Measurements from ENCODE around the gene PSMB9.
"Not testable (repeated sequence)": the region's sequence is repeated elsewhere in the genome, so short reads cannot be mapped to it uniquely, and the experiment has no call there.

Gene PSMB9

DNA sequence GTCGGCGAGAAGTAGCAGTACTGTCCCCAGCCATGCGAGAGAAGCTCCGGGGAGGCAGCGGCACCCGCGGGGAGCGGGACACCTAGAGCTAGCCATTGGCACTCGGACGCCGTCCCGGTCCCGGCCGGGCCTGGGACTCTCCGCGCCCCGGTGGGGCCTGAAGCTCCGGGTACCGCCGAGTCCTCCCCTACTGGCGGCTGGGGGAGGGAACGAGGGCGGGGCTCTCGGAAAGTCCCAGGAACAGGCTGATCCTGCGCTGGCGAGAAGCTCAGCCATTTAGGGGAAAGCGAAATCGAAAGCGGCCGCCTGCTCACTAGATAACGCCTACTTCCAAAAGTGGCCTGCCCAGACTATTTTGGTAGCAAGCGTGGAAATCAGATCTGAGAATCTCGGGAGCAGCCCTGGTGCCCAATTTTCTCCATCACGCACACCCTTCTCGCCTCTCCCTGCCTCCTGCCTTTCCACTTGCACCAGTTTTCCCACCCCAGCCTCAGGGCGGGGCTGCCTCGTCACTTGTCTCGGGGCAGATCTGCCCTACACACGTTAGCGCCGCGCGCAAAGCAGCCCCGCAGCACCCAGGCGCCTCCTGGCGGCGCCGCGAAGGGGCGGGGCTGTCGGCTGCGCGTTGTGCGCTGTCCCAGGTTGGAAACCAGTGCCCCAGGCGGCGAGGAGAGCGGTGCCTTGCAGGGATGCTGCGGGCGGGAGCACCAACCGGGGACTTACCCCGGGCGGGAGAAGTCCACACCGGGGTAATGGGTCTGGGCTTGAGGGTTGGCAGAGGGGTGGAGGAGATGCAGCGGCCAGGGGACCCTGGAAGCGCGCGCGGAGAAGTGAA is at the start of gene PSMB9, which contains the start of gene TAP1:
TSS of gene PSMB9 (plus strand) at position 652 of the 835 bp plus-strand sequence. CDS start at position 690, 38 bp downstream.
TSS of gene TAP1 (minus strand) at position 164 of the 835 bp plus-strand sequence. CDS start at position 96, 68 bp downstream.
- DNase-seq (ENCODE audit: low read depth): peak; percentile 90

DNA sequence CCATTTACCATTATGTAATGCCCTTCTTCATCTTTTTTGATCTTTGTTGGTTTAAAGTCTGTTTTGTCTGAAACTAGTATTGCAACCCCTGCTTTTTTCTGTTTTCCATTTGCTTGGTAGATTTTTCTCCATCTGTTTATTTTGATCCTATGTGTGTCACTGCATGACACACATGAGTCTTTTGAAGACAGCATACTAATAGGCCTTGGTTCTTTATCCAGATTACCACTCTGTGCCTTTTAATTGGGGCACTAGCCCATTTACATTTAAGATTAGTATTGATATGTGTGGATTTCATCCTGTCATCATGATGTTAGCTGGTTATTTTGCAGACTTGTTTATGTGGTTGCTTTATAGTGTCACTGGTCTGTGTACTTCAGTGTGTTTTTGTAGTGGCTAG is 48.6 kb upstream of the PSMB9 start:
- not testable (repeated sequence) for DNase-seq (ENCODE audit: low read depth)

DNA sequence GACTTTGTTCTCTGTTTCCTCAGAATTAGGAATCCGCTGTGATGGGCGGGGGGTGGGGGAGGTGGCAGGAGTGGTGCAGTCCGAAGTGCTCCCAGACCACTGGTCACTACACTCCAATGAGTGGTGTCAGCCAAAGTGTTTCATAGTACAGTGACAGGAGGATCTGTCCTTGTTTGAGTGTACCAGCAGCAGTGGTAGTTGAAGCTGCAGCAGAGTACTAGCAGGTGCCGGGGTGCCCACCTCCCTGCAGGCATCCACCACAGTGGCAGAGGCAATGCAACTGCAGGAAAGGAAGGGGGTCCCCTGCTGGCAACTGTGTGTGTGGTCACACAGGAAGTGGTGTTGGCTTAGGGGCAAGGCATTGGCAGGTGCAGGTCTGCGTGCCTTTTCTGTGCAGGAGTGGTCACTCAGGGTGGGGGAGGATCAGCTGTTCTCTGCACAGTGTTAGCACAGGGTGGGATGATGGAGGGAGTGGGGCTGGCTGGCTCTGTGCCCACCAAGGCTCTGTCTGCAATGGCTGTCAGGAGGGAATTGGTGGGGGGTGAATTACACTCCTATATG is 46.9 kb upstream of the PSMB9 start:
- DNase-seq (ENCODE audit: low read depth): no peak

DNA sequence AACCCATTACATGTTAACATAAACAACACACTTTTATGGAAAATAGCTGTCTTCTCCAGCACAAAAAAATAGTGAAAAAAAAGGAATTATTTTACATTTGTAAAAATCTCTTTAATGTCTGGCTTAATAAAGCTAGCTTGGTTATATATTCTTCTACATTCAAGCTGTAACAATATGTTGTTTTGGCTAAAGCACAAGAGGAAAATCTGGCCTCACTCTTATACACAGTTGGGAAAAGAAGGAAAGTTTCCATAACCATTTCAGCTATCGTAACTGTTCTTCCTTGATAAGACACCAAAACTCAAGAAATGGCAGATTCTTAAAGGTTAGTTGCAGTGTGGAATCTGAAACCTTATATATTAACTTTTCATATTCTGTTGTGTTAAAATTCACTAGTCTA is 44.8 kb upstream of the PSMB9 start:
- no peak for DNase-seq (ENCODE audit: low read depth)

DNA sequence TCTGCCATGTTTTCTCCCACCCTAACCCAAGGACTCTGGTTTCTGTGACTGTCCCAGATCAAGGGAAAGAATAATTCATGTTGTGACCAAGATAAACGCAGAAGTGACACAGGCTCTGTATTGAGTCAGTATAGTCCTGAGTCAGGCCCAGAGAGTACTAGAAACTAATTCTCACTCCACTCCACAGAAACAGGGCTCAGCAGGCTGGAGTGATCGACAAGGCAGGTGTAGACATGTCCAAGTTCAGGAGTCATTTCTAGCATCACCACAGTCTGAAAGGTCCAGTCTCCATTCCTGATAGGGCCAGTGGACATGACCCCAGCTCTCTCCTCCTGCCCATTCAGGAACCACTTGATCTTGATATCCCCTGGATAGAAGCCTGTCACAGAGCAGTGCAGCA is 39.8 kb upstream of the PSMB9 start:
- no peak for DNase-seq (ENCODE audit: low read depth)

DNA sequence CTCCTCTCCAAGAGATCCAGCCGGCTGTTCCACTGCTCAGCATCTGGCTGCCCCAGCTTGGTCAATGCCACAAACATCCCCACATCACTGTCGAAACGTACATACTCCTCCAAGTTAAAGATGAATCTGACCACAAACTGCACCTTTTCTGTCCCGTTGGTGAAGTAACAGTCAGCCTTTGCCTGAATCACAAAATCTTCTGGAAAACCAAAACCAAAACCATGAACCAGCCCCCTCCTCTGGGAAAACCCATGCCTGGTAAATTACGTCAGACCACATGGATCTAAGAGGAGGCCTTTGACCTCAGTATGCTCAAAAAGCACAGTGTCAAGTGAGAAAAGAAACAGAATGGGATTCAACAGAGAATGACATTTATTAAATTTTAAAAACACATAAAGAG is 38.9 kb upstream of the PSMB9 start:
- DNase-seq (ENCODE audit: low read depth): no peak

DNA sequence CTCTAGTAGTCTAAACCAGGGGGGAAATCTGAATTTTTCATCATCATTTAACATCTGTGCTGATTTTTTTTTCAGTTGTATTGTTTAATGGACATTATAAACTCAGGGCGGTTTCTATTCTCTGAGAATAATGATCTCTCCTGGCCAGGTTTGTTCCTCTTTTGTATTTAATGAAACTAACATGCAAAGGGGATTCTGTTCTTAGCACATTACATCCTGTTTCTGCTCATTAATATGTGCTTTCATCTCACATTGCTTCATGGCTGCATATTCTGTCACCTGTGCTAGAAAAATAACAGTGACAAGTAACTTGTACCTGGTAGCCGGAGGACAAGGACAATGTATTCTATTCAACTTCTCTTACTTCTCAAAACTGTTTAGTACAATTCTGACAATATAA is 38.0 kb upstream of the PSMB9 start:
- DNase-seq (ENCODE audit: low read depth): no peak

DNA sequence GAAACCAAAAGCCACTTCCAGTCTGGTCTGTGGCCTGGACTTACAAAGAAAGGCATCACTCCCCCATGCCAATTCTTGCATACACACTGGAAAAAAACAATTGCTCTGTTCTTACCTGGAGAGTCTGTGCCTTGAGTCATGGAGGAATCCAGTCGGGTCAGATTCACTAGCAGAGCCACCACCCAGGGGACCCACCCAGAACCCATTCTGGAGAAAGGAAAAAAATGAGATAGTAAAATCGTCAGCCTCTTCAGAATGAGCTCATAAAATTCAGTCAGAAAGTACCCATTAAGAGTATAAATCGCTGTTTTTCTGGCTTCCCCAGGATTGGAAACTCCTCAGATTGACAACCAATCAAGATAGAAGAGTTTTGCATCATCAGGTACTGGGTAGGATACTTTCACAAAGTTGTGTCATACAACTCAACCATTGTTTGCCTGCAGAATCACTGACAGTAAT is 37.2 kb upstream of the PSMB9 start, which contains the start of gene HLA-DOB:
TSS of gene HLA-DOB (minus strand) at position 257 of the 459 bp plus-strand sequence. CDS start at position 206, 51 bp downstream.
- no peak for DNase-seq (ENCODE audit: low read depth)

DNA sequence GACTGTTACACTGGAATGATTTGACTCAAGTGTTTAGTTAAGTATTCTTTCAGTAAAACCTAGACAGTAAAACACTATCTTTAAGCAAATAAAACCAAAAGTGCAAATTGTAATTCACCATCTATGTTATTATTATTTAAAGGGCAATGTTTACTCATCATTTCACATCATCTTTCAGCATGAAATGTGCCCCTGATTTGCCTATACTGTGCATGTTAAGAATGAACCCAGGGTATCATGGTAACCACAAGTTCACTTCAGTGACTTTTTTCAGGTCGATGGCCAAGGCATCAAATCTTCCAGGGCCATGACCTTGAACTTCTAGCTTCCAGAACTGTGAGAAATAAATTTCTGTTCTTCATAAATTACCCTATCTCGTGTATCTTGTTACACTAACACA is 35.1 kb upstream of the PSMB9 start:
- DNase-seq (ENCODE audit: low read depth): no peak

DNA sequence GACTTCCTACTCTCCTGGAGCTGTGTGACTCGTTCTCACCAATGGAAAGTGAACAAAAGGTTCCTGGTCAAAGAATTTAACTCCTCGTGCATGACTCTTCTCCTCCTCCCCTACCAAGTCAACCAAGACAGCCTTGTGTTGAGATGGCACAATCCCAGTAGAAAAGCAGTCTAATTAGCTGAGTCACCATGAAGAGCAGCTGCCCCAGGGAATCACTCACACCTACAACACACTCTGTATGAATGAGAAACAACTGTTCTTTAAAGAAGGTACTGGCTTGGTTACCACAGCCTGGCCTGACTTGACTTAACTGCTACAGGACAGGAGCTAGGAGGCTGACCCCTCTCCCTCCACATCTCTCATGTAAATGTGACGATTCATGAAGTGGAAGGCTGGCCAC is 34.3 kb upstream of the PSMB9 start:
- no peak for DNase-seq (ENCODE audit: low read depth)

DNA sequence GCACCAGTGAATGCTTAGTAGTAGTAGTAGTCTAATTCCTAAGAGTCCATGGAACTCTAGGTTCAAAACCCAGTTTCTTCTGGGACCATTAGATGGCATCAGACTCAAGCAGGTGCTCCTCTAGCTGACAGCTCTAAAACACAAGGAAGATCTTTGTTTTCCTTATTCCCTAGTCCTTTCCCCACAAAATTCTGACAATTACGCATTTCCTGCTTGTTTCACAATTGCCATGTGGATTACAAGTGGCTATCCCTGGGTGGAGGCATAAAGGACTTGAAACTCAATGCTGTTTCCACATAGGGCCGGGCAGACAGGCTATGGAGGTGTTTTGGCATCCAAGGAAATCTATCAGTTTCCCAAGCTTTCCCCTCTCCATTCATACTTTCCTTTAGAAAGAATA is 28.0 kb upstream of the PSMB9 start:
- no peak for DNase-seq (ENCODE audit: low read depth)

DNA sequence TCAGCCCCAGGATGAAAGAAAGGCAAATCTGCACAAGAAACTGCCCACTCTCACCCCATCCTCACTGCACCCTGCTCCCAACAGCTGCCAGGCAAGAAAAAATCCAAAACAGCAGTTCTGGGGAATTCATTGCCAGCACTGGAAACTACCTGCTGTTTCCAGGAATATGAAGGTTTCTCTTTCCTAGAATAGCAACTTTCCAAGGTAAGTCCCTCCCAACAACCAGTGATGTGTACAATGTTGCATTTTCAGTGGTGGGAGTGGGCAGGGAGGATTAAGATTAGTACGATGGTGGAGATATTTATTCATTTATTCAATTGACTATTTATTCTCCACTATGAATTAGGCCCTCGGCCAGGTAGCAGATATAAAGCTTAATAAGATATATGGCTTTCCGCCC is 27.0 kb upstream of the PSMB9 start:
- DNase-seq (ENCODE audit: low read depth): no peak

DNA sequence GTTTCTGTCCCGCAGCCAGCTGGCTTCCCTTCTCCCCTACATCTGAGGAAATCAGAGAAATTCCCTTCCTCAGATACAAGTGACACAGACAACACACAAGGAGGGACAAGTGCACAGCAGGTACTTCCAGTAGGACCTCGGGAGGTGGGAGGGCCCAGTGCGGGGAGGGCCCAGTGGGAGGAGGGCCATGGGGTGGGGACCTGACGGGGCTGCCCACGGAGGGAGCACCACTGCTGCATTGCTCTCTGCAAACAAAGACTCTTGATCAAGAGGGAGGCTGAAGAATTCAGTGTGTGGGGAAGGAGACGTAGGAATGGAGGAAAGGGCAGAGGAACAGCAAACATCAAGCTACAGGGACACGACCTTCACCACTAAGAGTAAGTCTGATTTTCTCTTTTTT is 24.5 kb upstream of the PSMB9 start:
- DNase-seq (ENCODE audit: low read depth): no peak

DNA sequence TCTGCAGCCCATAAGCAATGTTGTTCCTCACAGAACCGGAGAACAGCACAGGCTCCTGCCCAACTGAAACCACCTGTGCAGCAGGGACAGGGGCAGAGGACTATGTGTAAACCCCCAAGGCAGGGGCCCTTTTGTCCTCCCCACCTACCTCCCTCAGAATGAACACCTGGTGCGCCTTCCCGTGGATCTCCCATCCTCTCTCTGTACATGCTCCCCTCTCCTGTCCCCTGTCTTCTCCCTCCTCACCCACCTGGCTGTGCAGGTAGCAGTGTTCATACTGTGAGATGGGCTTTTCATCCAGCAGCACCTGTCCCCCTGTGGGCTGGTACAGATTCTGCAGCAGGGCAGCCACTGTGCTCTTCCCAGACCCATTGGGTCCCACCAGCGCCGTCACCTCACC is 24.0 kb upstream of the PSMB9 start:
- no peak for DNase-seq (ENCODE audit: low read depth)

DNA sequence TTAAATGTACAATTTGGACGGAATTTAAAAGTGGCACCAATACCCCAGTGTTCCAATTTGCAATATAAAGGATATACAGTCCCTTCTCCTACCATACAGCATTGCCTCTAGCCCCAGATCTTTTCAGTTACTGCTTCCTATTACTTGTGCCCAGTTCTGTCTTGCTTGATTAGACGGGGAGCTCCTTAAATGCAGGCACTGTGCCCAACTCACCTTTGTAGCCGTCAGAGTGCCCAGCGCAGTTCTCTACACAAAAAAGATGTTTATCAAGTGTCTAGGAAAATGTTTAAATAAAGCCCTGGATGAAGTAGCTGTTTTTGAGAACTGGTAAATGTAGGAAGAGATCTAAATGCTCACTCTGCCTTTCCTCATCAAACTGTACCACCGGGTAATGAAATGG is 23.1 kb upstream of the PSMB9 start:
- no peak for DNase-seq (ENCODE audit: low read depth)

DNA sequence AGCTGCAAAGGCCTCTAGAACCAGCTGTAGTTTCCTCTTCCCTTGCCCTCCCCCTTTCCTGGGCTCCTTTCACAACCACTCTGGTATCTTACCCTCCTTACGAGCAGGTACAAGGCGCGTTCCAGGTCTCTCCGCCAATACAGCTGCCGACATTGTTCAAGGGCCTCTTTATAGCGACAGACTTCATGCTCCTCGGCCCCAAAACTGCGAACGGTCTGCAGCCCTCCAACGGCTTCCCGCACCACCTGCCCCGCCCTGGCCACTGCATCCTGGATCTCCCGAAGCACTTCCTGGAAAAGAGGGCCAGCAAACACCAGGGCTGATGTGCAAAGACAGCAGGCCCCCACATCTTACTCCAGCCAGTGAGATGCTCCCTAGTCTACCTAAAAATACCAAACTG is 21.5 kb upstream of the PSMB9 start:
- DNase-seq (ENCODE audit: low read depth): no peak

DNA sequence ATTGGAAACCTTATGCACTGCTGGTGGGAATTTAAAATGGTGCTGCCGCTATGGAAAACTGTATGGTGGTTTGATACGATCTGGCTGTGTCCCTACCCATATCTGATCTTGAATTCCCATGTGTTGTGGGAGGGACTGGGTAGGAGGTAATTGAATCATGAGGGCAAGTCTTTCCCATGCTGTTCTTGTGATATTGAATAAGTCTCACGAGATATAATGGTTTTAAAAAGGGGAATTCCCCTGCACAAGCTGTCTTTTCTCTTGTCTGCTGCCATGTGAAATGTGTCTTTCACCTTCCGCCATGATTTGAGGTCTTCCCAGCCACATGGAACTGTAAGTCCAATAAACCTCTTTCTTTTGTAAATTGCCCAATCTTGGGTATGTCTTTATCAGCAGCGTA is 20.3 kb upstream of the PSMB9 start:
- DNase-seq (ENCODE audit: low read depth): no peak

DNA sequence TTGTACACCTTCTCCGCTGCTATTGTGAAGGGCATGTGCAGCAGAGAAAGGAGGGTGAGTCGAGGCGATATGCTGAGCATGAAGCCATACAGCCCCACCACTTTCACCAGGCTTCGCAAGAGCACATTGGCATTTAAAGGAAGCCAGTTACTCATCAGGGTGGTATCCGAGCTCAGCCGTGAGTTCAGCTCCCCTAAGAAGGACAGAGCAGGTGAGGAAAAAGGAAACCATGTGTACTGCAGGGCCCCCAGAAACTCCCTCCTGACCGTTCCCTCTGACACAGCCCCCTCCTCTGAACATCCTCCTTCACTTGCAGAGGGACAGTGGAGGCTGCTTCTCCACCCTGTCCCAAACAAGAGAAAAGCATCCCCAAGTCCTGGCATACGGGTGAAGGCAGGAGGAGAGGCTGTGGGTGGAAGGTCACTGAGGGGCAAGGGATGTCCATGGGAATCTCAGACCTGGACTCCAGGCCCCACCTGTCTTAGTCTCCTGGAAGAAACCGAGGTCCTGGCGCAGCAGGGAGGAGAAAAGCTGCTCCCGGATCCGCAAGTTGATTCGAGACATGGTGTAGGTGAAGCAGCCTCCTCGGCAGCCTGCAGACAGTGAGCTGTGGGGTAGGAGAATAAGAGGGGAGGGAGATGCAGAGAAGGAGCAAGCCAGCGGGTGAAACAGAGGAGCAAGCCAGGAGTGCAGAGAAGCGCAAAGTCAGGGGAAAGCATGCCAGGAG is 18.7 kb upstream of the PSMB9 start:
- no peak for DNase-seq (ENCODE audit: low read depth)

DNA sequence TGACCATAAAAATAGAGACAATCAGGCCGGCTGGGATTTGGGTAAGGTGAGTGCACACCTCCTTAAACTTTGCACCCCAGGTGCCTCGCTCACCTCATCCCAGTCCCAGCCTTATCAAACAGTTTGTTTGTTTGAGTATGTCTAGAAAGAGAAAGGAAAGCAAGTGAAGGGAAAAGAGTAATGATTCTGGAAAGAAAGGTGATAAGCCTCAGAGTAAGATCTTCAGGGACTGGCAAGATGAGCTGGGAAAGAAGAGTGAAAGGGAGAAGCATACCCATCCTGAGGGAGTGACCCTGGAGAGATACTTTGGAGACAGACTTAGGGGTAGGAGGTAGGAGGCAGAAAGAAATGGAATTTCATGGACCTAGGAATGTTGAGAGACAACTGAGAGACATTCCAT is 17.1 kb upstream of the PSMB9 start:
- DNase-seq (ENCODE audit: low read depth): no peak

DNA sequence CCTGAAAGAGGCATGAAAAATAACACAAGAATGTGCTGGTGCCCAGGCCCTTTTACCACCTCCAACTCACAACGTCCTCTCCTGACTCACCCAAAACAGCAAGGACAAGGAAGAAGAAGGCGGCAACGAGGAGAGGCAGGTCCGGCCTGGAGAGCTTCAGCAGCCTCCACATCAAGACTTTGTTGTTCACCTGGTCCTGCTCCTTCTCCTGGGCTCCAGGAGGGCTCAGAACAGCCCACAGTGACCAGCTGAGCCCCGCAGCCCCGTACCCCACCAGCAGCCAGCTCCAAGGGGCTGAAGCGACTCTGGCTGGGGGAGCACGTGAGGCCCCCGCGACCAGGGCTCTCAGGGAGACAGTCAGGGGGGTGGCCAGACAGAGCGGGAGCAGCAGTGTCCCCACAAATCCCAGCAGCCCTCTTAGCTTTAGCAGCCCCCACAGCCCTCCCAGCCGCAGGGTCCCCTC is 16.3 kb upstream of the PSMB9 start:
- no peak for DNase-seq (ENCODE audit: low read depth)

DNA sequence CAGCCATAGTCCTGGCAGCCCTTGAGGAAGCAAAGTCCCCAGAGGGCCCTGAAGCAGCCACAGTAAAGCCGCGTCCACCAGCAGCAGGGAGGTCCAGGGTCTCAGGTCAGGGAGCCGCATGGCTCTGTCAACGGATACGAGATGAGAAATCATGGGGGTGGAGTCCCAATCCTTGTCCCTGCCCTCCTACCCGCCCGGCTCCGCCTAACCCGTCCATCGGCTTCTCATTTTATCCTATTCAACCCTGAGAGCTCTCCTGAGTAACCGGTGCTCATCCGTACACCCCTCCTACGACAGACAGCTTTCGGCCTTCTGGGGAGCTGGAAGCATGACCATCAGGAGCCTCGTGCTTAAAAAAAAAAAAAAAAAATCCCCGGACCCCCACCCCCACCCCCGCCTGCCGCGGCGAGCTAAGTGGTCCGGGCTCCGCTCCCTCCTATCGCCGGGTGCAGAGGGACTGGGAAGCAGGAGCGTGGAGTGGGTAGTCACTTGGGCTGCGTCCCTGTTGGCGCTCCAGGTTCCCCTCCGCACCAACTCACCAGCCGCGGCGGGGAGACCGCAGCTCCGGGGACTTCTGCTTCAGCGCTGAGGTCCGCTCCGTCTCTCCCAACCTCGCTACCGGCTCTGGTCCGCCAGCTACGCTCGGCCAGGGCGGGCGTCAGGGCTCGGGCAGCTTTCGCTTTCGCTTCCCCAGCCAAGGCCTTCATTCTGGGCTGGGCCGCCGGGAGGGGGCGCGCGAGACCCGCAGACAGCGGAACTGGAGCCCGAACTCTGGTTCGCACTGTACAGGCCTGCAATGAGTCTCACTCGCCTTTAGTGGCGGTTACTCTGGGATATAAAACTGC is 15.7 kb upstream of the PSMB9 start, which contains the start of gene TAP2:
TSS of gene TAP2 (minus strand) at position 626 of the 845 bp plus-strand sequence. CDS start at position 120, 506 bp downstream.
- DNase-seq (ENCODE audit: low read depth): peak; percentile 97

DNA sequence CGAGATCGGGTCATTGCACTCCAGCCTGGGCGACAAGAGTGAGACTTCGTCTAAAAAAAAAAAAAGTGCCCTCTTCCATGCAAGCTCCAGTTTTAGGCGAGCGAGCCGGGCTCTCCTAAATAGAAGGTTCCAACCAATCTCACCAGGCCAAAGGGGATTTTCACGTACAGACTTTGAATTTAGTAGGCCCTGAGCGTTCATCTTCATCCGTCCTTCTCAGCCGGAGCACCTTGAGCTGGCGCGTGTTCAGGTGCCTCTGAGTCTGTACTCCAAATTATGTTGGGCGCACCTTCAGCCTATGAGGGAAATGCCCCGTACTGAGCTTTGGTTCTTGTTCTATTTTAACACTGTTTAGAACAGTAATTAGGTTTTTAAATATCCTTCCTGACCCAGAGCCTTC is 14.6 kb upstream of the PSMB9 start:
- no peak for DNase-seq (ENCODE audit: low read depth)

All from stimulated activated CD8-positive, alpha-beta memory T cell treated with anti-CD3 and anti-CD28 coated beads, Interleukin-15, amount 100 ng/mL, for 1 hour (primary cell).